Endothelial cell of umbilical vein (primary cell): ENCODE results near the gene FADS2. TPM values are rescaled to one million over a fixed set of nuclear protein-coding genes. Genes with fewer than 3 reads are reported as not detected.

Experiments
- BruUV-seq: library from RNA; stranded (reverse); fragments of 400-500 nt; replicated peaks from 2 replicates; lab custom pipeline; 2021; lab: Mats Ljungman, UMichigan
- CTCF ChIA-PET: fragments of 300-600, 350-600 bp; sonication (Branson Sonifier 250); formaldehyde crosslinking; loops from one replicate; lab custom pipeline; 2021; ENCODE audit warnings: antibody characterized with exemption, inconsistent platforms; lab: Charles Lee
- POLR2A ChIA-PET: fragments of 300-600, 350-600 bp; sonication (Branson Sonifier 250); formaldehyde crosslinking; loops from one replicate; lab custom pipeline; 2021; ENCODE audit warnings: antibody characterized with exemption, inconsistent platforms; lab: Charles Lee
- DNase-seq: peaks from one replicate; pipeline ENCODE4 v3.0.0-alpha.2; 2011; ENCODE audit warnings: low read depth, low spot score
- FAIRE-seq: peaks from 2 replicates; lab custom pipeline; 2011; peaks lifted over from hg19 to GRCh38; lab: Jason Lieb, UNC
- H2AFZ ChIP-seq: 2 replicates; pipeline ENCODE4 v1.6.0; 2012; ENCODE audit warnings: low read depth, low read length, control low read depth, inconsistent platforms
- H3K27ac ChIP-seq: 2 replicates; pipeline ENCODE4 v1.5.1; 2011; ENCODE audit warnings: low read depth, mild to moderate bottlenecking, control low read depth, low read length, moderate library complexity; ENCODE audit not compliant: insufficient read depth
- H3K27me3 ChIP-seq, 2 experiments: 2 replicates each; pipeline versions ENCODE4 v1.6.0 to v1.6.1; 2011; ENCODE audit warnings: low read length in 2 of 2, mixed read lengths in 1 of 2; ENCODE audit not compliant: control insufficient read depth in 2 of 2, insufficient read depth in 2 of 2
- H3K36me3 ChIP-seq, 2 experiments: 2 replicates in 1 of 2; 3 replicates in 1 of 2; pipeline ENCODE4 v1.5.1; 2011; ENCODE audit warnings: low read length in 2 of 2, mild to moderate bottlenecking in 1 of 2, moderate library complexity in 1 of 2; ENCODE audit not compliant: control insufficient read depth in 2 of 2, insufficient read depth in 2 of 2; ENCODE audit errors: extremely low read depth in 1 of 2
- H3K4me1 ChIP-seq: 3 replicates; pipeline ENCODE4 v1.5.1; 2011; ENCODE audit warnings: mild to moderate bottlenecking, low read length; ENCODE audit not compliant: control insufficient read depth, insufficient read depth; ENCODE audit errors: extremely low read depth
- H3K4me2 ChIP-seq: 2 replicates; pipeline ENCODE4 v1.6.1; 2011; ENCODE audit warnings: low read length, control low read depth, mixed read lengths; ENCODE audit not compliant: insufficient read depth
- H3K4me3 ChIP-seq, 3 experiments: fragments of 200-600 bp in 1 of 3; sonication (generic), shearing (Covaris generic) in 1 of 3; replicated peaks in 1 of 3; 2 replicates each; pipeline ENCODE4 v1.5.1; 2011 to 2016; ENCODE audit warnings: control low read depth in 3 of 3, low read length in 3 of 3, mild to moderate bottlenecking in 2 of 3, inconsistent platforms in 1 of 3, low read depth in 1 of 3, moderate library complexity in 1 of 3; ENCODE audit not compliant: insufficient read depth in 1 of 3
- H3K79me2 ChIP-seq: 2 replicates; pipeline ENCODE4 v1.6.0; 2012; ENCODE audit warnings: low read length, inconsistent platforms; ENCODE audit not compliant: control insufficient read depth, insufficient read depth
- H3K9ac ChIP-seq: replicated peaks from 2 replicates; pipeline ENCODE3; 2011; ENCODE audit warnings: low read length, control low read depth; ENCODE audit not compliant: insufficient read depth; ENCODE audit errors: extremely low read depth
- H3K9me1 ChIP-seq: replicated peaks from 3 replicates; pipeline ENCODE4 v1.6.0; 2011; ENCODE audit warnings: mild to moderate bottlenecking, low read length; ENCODE audit not compliant: control insufficient read depth, insufficient read depth; ENCODE audit errors: extremely low read depth
- H3K9me3 ChIP-seq: replicated peaks from 2 replicates; pipeline ENCODE4 v1.5.1; 2012; ENCODE audit warnings: low read length, inconsistent platforms; ENCODE audit not compliant: control insufficient read depth, insufficient read depth
- H4K20me1 ChIP-seq: replicated peaks from 2 replicates; pipeline ENCODE3; 2011; ENCODE audit warnings: mild to moderate bottlenecking, low read length; ENCODE audit not compliant: control insufficient read depth, insufficient read depth; ENCODE audit errors: extremely low read depth
- CTCF ChIP-seq, 2 donors: IDR thresholded peaks; 1 replicate in 1 of 2; 2 replicates in 1 of 2; pipeline ENCODE4 v1.5.1; 2011; ENCODE audit warnings: low read length in 2 of 2, mild to moderate bottlenecking in 2 of 2, moderate library complexity in 2 of 2, control low read depth in 1 of 2, inconsistent platforms in 1 of 2, low read depth in 1 of 2; ENCODE audit not compliant: insufficient read depth in 1 of 2; ENCODE audit errors: extremely low read depth in 1 of 2
- EZH2 ChIP-seq: IDR thresholded peaks from 2 replicates; pipeline ENCODE4 v1.6.1; 2012; ENCODE audit warnings: borderline replicate concordance, low read depth, mild to moderate bottlenecking, moderate library complexity, low read length, inconsistent platforms; ENCODE audit not compliant: severe bottlenecking
- FOS ChIP-seq: IDR thresholded peaks from 2 replicates; pipeline ENCODE4 v1.6.1; 2011; ENCODE audit warnings: mild to moderate bottlenecking, low read length, moderate library complexity, borderline replicate concordance; ENCODE audit not compliant: insufficient read depth
- GATA2 ChIP-seq: IDR thresholded peaks from 2 replicates; pipeline ENCODE4 v1.7.0; 2011; ENCODE audit warnings: low read depth, mild to moderate bottlenecking, moderate library complexity, mixed read lengths, low read length; ENCODE audit not compliant: insufficient read length, insufficient read depth
- JUN ChIP-seq: IDR thresholded peaks from 2 replicates; pipeline ENCODE4 v1.6.1; 2011; ENCODE audit warnings: borderline replicate concordance, low read depth; ENCODE audit not compliant: insufficient read length, insufficient read depth
- MAX ChIP-seq: IDR thresholded peaks from 2 replicates; pipeline ENCODE4 v1.6.1; 2011; ENCODE audit not compliant: insufficient read depth, insufficient read length
- MYC ChIP-seq: IDR thresholded peaks from one replicate; pipeline ENCODE4 v1.6.1; 2011; ENCODE audit warnings: mild to moderate bottlenecking, low read depth, low read length
- POLR2A ChIP-seq: IDR thresholded peaks from 2 replicates; pipeline ENCODE4 v1.6.1; 2012; ENCODE audit warnings: low read depth, mild to moderate bottlenecking, control low read depth, low read length
- POLR2AphosphoS5 ChIP-seq: IDR thresholded peaks from 2 replicates; pipeline ENCODE4 v1.6.1; 2012; ENCODE audit warnings: low read depth, mild to moderate bottlenecking, control low read depth, low read length, moderate library complexity; ENCODE audit not compliant: insufficient read depth
- dilution Hi-C: fragments of 300-500 bp; cut with MboI; formaldehyde crosslinking; loops from one replicate; pipeline ENCODE4 v1.15.0; 2019; ENCODE audit warnings: low sequenced_read_pairs; ENCODE audit not compliant: extremely low pct_ligation_motif_present
- intact Hi-C: fragments of 100-400 bp; cut with micrococcal nuclease; formaldehyde crosslinking; loops from one replicate; pipeline ENCODE4 v1.10.0; 2022
- polyA plus RNA-seq, 4 experiments: library from polyadenylated mRNA; depleted of rRNA in 3 of 4; stranded (reverse) in 3 of 4; unstranded in 1 of 4; fragments of >200 nt; gene quantifications; 2 replicates each; pipeline versions ENCODE4 v1.2.1 to v1.2.3, GENCODE V29; 2011 to 2012; ENCODE audit warnings: missing spikeins in 1 of 4
- total RNA-seq: library from RNA; stranded (reverse); gene quantifications from 2 replicates; pipeline ENCODE4 v1.2.3, GENCODE V29; 2021

The FADS2 gene
- total and polyA plus RNA-seq, 2 donors (not counting 3 experiments of a cell fraction or from before 2014, with no cell fraction given): 668 to 898 TPM

GRCh38 chr11:61829806-61830205 lies 1.7 kb downstream of the FADS2 start:
- Histone ChIP-seq H3K9me1 (no peaks in the 10 kb centered on the region), H3K79me2 (peaks cover 61% of the 10 kb centered on the region), H3K9me3 (no peaks in the 10 kb centered on the region), H4K20me1 (peaks cover 4% of the 10 kb centered on the region), H3K4me3 (peak overlapping the region; percentile 69 to 93 (median 76)), H3K36me3 (no peaks in the 10 kb centered on the region), H2AFZ (no peak overlapping the region), H3K4me1 (peaks cover 60% of the 10 kb centered on the region), H3K27me3 (no peaks in the 10 kb centered on the region), H3K9ac (peak overlapping the region; percentile 43), H3K27ac (peak overlapping the region; percentile 86), H3K4me2 (peak overlapping the region; percentile 77)
- no peak for DNase-seq
- no peak for FAIRE-seq
- ChIA-PET POLR2A (interaction anchor here (1.8 to 4.3 kb wide), 2 partner anchors 13 to 33 kb away, joined by 4 to 36 read pairs; partner anchors contain the start of gene FADS1), CTCF (interaction anchor here (1.0 to 3.6 kb wide), 5 partner anchors 10 to 252 kb away, joined by 3 to 50 read pairs (median 4); partner anchors contain the start of genes FADS1, FEN1 and TMEM258)
- intact Hi-C loops: no loop called here
- dilution Hi-C loops: no loop called here
- TF ChIP-seq POLR2A: peak; percentile 42
- TF ChIP-seq FOS: no peak
- TF ChIP-seq JUN: no peak
- BruUV-seq: no TSS peak

- Histone ChIP-seq H3K79me2 (peaks cover 67% of the 10 kb centered on the region), H3K27ac (peak overlapping the region; percentile 10), H3K27me3 (no peaks in the 10 kb centered on the region), H3K4me3 (peak overlapping the region; percentile 69 to 93 (median 76)), H3K9me3 (no peaks in the 10 kb centered on the region), H3K4me1 (peaks cover 66% of the 10 kb centered on the region), H4K20me1 (peaks cover 4% of the 10 kb centered on the region), H3K9ac (peak overlapping the region; percentile 43), H2AFZ (no peak overlapping the region), H3K9me1 (no peaks in the 10 kb centered on the region), H3K4me2 (peak overlapping the region; percentile 77), H3K36me3 (no peaks in the 10 kb centered on the region)
- BruUV-seq: TSS peak; percentile 8
- FAIRE-seq: peak; percentile 80
- no peak for TF ChIP-seq MAX
- no peak for TF ChIP-seq GATA2
- TF ChIP-seq CTCF (IDR thresholded peaks at IDR 0.05; ENCODE audit: extremely low read depth in 1 of 2, insufficient read depth in 1 of 2, low read depth in 1 of 2, low read length in 2 of 2): no peak
- TF ChIP-seq MYC: no peak
- TF ChIP-seq FOS: no peak
- TF ChIP-seq JUN: no peak
- no peak for TF ChIP-seq POLR2A
- TF ChIP-seq POLR2AphosphoS5: no peak
- TF ChIP-seq EZH2: no peak
- ChIA-PET POLR2A (interaction anchor here (1.8 to 4.3 kb wide), 2 partner anchors 14 to 34 kb away, joined by 4 to 36 read pairs; partner anchors contain the start of gene FADS1), CTCF (interaction anchor here (0.9 to 3.6 kb wide), 8 partner anchors 10 to 278 kb away, joined by 3 to 50 read pairs (median 6); partner anchors contain the start of gene FADS1)
- intact Hi-C loops (no loop called here), dilution Hi-C loops (no loop called here)
- DNase-seq: no peak
These were observed 2.4 kb downstream of the FADS2 start for GRCh38 chr11:61830237-61831105.
